Inflammatory macrophage treated with lipopolysaccharide for 1 hour (primary cell): Measurements from ENCODE around the gene KLHL36.
A peak's percentile ranks its signal among the peaks of the same experiment; 100 is the strongest.

Experiments used
- DNase-seq, 2 donors: peaks; one replicate each; pipeline ENCODE4 v3.0.0-alpha.2; 2020 to 2022

Gene KLHL36

DNA sequence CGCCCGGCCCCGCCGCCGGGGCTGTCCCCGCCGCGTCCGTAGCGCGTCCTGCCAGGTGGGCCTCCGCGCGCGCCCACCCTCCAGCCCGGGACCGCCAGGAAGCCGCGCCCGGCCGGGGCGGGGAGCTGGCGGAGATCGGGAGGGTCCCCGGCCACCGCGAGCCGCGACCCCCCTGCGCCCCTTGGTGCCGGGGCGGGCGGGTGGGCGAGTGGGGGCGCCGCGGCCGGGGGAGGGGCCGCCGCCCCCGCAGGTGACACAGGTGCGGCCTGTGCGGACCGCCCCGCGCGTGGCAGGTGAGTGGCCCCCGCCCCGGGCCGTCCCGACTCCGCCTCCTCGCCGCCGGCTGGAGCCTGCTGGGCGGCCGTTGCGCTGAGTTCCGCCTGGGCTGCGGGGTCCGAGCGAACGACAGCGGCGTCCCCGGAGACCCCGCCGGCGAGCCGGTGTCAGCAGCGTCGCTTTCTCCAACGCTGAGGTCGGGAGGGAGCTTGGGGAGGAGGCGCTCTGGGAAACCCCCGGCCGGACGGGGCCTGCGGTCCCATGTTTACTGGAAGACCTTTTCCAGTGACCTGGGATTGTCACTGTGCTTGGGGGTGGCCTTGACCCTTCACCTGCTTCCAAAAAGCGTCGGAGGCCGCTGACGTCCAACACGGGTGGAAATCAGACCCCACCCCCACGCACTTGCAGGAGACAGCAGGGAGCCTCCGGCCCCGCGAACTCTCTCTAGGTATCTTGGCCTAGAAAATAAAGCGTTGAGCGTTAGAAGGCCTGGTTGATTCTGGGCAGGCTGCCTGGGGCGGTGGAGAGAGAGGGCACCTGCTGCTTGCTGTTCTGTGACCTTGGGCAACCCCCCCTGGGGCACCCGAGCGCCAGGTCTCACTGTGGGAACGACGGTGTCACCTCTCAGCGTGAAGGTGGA, 542 bp downstream of the KLHL36 start:
- peak; percentile 32 to 34 for DNase-seq

- DNase-seq, result no peak
These were observed 1.2 kb downstream of the KLHL36 start for GRCh38 chr16:84649511-84649861.

- DNase-seq, result no peak
These were observed 2.0 kb downstream of the KLHL36 start for GRCh38 chr16:84650062-84650991.

DNA sequence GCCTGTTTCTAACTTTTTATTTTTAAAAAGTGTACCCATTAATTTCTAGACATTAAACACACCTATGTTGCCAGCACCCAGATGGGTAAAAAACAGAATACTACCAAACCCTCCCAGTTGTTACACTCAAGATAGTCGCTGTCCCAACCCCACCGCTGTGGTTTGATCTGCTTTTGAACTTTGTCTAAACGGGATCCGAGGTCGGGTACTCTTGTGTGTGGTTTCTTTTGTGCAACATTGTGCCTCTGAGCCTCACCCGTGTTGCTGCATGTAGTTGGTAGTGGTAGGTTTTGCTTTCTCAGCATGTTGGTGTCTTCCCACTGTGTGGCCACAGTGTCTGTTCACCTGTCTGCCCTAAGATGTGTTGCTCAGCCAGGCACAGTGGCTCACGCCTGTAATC, 4.3 kb downstream of the KLHL36 start:
- DNase-seq, result no peak

DNA sequence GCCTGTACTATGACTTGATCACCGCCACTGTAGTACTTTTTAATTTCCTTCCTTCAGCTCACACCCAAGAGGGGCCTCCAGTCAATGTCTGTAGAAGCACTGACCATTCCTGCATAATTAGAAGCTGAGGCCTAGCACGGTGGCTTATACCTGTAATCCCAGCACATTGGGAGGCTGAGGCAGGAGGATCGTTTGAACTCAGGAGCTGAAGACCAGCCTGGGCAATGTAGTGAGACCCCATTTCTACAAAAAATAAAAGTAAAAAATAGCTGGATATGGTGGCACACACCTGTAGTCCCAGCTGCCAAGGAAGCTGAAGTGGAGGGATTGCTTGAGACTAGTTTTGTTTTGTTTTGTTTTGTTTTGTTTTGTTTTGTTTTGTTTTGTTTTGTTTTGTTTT, 5.9 kb downstream of the KLHL36 start:
- no peak for DNase-seq

DNA sequence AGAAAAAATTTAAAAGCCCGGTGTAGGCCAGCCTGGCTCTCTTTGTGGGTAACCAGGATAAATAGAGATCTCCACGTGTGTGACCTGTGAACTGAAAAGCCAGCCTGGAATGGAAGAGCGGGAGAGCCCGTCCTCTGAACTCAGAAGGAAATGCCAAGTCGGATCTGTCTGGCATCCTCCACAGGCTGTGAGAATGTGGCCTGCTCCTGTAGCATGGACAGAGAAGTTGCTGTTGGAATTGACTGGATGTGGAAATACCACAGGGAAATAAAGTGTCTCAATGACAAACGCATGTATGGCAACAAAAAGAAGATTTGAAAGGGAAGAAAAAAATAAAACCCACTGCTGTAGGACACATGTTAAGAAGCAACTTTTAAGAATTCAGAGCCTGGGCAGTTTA, 6.7 kb downstream of the KLHL36 start:
- no peak for DNase-seq

GRCh38 chr16:84656649-84657048, 8.3 kb downstream of the KLHL36 start:
- DNase-seq, result no peak

- no peak for DNase-seq
These were observed 9.0 kb downstream of the KLHL36 start for GRCh38 chr16:84657229-84657837.

DNA sequence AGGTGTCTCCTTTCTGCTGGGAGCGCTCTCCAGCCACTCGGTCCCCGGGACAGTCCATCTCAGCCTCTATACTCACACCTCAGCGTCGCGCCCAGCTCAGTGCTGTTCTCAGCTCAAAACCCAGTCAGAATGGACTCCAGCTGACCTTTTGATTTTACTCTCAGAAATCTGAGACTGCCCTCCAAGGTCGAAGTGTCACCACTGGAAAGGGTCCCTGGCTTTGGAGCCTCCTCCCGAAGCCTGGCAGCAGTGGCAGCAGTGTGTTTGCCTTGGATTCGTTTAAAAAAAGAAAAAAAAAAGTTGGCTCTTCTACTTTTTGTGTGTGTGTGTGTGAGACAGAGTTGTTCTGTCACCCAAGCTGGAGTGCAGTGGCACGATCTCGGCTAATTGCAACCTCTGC, 10.4 kb downstream of the KLHL36 start:
- DNase-seq, result no peak

GRCh38 chr16:84659656-84660300, 11.5 kb downstream of the KLHL36 start:
- DNase-seq, result no peak

DNA sequence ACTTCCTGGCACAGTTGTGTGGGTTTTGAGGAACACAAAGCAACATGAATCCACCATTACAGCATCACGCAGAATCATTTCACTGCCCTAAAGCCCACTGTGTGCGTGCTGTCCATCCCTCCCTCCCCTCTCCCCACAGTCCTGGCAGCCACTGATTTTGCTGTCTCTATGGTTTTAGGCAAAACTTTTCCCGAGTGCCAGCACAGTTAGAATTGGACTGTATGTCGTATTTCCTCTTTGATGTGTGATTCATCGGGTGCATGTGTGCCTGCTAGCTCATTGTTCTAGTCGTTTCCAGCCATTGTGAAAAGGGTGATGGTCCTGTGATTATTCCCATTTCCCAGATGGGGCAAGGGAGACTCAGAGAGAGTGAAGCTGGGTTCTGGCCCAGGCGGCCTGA, 12.7 kb downstream of the KLHL36 start:
- peak in 1 of 2 donors; percentile 15 for DNase-seq

GRCh38 chr16:84661418-84662060, 13.2 kb downstream of the KLHL36 start:
- DNase-seq, result no peak

DNA sequence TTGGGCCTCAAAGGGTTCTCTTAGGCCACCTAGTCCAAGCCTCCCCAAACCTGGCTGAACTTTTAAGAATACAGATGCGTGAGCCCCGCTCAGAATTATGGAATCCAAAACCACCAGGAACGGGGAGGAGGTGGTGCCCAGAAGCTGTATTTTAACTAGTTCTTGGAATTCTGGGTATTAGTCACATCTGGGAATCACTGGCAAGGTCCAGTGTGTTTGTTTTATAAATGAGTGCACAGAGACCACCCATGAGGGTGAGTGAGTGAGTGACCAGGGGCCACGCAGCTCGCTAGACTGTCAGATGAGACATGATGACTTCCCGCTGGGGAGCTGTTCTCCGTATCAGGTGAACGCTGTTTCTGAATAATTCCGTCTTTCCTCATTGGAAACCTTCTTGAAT, 14.2 kb downstream of the KLHL36 start:
- no peak for DNase-seq

GRCh38 chr16:84663433-84664101, 15.3 kb downstream of the KLHL36 start:
- no peak for DNase-seq

GRCh38 chr16:84665359-84665758, 17.0 kb downstream of the KLHL36 start:
- DNase-seq, result no peak

DNA sequence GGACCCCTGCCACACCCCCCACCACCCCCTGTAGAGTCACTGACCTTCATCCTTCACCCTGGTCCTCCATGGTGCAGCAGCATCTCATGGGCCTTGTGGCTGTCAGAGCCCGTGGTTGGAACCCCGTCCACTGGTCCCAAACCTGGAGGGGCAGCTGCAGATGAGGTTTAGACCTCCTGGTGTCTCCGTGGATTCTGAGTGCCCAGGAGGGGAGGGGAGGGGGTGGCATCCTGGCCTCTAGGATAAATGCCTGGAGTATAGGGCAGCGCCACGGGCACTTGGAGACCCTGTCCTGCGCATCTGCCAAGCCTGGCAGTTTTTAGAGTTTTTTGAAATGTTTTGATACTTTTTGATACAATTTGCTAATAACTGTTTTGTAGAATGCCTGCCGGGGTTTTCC, 17.5 kb downstream of the KLHL36 start:
- no peak for DNase-seq

DNA sequence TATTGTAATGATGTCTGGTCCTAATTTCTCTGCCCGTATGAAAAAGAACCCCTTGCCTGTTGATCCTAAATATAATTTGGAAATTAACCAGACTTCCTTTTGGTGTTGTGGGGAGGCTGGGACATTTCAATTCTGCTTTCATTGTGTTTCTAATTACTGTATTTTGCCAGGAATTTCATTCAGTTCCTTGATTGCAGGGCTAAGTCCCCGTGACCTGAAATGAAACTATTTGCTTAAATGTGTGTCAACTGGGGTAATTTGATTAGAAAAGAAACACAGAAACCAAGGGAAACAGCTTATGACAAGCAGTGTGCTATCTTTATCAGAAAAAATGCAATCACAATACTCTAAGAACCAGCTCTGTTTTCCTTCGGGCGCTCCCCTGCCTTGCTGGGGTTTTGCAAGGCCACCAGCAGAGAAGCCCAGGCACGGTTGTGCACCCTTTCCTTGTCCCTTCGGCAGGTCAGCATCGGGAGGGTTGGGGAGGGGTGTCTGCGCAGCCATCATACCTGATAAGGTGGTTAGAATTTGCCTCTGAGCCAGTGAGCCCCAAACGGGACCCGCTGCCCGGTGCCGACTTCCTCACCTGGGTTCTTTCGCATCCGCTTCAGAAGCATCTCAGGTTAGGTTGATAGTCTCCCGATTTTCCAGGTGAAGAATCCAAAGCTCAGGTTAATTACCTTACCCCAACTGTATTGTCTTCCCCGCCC, 19.4 kb downstream of the KLHL36 start:
- DNase-seq, result no peak

DNA sequence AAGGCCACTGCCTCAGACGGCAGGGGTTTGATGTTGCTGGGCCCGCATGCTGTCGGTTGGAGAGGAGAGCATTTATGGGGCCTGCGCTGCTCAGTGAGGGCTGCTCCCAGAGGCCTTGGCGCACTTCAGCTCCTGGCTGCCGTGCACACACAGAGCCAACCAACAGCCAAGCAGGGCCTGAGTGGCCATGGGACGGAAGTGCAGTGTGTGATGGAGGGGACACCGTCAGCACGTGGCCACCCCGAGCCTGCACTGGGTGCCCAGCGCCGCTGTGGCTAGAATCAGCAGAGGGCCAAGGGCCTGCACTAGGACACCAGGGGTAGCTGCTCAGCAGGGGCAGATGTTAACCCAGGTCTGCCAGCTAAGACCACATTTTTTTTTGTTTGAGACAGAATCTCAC, 21.8 kb downstream of the KLHL36 start:
- DNase-seq, result no peak

DNA sequence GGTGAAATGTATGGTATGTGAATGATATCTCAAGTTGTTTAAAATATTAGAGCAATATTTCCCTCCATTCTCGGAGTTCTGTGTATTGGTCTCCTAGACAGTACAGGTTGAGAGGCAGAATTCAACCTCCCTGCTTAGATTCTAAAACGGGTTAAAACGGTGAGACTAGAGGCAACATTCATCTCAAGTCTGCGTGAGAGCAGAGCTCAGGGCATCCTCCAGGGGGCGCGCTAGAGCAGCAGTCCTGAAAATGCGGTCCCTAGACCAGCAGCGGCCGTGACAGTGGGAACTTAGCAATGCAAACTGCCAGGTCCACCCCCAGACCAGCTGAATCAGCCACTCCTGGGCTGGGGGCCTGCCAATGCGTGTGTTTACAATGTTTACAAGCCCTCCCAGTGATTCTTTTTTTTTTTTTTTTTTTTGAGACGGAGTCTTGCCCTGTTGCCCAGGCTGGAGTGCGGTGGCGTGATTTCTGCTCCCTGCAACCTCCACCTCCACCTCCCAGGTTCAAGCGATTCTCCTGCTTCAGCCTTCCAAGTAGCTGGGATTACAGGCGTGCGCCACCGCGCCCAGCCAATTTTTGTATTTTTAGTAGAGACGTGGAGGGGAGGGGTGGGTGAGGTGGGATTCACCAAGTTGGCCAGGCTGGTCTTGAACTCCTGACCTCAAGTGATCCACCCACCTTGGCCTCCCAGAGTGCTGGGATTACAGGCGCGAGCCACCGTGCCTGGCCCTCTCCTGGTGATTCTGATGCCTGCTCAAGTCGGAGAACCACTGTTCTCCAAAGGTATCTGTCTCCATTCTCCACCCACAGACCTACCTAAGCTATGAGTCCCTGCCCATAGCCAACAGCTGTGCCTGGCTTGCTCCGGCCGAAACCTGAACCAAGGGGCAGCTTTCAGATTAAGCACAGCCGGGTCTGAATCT, 24.2 kb downstream of the KLHL36 start:
- DNase-seq, result peak; percentile 62 to 93

DNA sequence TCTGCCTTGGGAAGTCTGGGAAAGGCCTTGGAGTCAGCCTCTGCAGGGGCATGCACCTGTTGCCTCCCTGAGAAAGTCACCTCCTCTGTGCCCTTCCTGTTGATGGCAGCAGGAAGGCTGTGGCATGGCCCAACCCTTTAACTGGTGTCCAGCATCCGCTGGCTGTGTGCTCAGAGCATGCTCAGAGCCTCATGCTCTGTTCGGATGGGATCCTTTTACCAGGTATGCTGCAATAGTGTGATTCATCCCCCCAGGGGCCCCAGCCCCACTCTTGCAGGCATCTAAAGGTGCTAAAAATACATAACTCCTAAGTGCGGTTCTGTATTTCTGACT, 24.9 kb downstream of the KLHL36 start:
- no peak for DNase-seq
